SK-N-DZ (cell line): ENCODE measurements around the gene SATB1.
A peak's percentile ranks its signal among the peaks of the same experiment; 100 is the strongest.

ENCODE experiments used
- DNase-seq: peaks from one replicate; pipeline ENCODE4 v3.0.0-alpha.2; 2015; ENCODE audit warnings: low spot score

Gene SATB1

GRCh38 chr3:18402239-18402799 is 22.8 kb downstream of the SATB1 start:
- no peak for DNase-seq

GRCh38 chr3:18401300-18401961 is 23.7 kb downstream of the SATB1 start:
- DNase-seq, result no peak

DNA sequence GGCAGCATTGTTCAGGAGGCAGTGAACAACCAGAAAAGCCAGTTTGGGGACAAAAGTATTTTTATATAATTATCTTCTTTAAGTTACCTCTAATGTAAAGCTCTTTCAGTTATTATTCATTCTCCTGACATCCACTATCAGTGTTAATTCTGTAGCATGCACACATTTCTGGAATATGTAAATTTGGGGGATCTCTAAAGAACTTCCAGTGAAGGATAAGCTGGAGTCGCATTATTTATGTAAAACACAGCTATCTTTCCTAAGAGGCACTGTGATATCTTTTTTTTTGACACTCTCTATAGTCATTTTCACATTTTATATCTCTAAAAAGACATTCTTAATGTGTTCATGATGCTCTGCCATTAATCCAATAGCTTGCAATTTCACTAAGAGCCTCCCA is 26.7 kb downstream of the SATB1 start:
- DNase-seq, result no peak

DNA sequence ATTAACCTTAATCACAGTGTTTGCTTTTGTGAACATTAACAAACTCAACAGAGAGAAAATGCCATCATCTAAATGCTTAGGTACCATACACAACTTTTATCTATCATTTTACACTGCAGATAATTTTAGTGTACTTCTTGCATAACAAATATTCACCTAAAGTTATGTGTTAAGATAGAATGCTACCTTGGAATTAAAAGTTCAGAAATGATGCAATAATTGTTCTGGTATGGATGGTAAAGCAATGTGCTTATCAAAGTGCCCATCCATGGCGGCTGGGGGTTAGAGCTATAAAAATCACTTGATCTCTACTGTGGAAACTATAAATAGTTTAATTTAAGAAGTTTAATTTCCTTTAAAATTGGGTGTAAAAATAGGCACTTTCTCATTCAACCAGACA is 28.7 kb downstream of the SATB1 start:
- no peak for DNase-seq

GRCh38 chr3:18394384-18394995 is 30.6 kb downstream of the SATB1 start:
- no peak for DNase-seq

- no peak for DNase-seq
Observed at GRCh38 chr3:18393906-18394305, 31.2 kb downstream of the SATB1 start.

DNA sequence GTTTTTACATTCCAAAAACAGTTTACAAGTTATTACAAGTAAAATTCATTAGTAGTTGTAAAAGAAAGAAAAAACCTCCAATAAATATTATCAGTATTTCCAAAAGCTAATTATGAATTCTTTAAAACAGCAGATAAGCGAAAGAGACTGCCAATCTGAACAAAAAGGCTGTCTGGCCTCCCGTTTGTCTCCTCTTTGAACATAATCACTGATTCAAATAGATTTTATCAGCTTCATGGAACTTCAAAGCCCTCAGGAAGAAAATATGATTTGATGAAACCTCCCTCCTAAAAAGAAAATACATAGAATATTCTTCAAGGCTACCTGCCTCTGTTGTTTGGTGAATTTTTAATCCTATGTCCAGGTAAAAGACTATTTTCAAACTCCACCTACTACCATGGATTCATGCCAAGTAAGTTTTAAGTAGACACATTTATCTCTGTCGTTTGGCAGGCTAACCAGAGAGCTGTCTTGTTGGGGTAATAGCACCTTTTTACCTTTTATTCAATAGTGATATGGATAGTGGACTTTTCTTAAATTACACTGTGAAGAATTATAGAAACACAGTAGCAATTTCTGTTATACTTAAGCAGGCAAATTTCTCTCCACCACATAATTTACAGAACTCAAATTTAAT is 35.0 kb downstream of the SATB1 start:
- DNase-seq, result no peak

DNA sequence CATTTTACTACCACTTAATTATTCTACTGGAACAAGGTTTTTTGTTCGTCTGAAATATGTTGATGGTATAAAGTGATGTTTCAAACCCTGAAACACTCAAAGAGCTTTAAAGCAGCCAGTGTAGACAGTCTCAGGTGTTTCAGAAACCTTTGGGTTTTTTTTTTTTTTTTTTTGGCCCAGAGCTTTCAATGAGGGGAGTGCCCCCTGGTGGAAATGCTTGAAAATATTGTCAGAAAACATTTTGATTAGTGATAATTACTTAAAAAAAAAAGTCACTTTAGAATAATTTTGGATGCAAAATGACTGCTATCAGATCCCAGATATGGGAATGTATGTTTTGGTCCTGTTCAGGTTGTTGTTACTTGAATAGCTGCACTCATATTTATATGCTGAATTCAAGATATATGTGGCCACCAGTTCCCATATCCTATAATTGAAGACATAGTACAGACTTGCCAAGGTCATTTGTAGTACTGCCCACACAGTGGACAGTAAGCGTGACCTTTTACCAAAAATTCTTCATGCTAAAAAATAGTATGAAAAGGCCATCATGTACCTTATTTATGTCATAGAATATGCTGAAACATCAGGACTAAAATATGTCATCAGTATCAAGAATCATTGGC is 35.9 kb downstream of the SATB1 start:
- peak; percentile 53 for DNase-seq

GRCh38 chr3:18386274-18386890 is 38.8 kb downstream of the SATB1 start:
- DNase-seq, result no peak

- no peak for DNase-seq
Observed at GRCh38 chr3:18385706-18386105, 39.4 kb downstream of the SATB1 start.

- DNase-seq, result no peak
Observed at GRCh38 chr3:18382760-18383369, 42.3 kb downstream of the SATB1 start.

DNA sequence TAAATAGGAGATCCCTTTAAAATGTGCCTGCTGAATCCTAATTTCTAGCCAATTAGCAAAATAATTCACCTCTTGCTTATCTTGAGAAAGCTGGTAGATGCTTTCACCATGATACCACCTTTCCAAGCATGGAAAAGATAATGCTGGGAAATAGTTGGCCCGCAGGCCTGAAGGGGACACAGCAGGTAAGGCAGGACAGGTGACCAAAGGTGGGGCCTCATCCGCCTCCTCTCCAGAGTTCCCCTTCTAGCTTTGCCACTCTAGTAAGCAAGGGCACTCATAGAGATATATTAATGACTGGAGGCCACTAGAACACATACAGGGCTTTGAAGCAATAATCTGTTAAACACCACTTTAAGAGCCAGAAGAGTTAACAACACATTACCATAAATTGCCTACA is 45.5 kb downstream of the SATB1 start:
- no peak for DNase-seq

- peak; percentile 67 for DNase-seq
Observed at GRCh38 chr3:18378218-18378617, 46.9 kb downstream of the SATB1 start.

DNA sequence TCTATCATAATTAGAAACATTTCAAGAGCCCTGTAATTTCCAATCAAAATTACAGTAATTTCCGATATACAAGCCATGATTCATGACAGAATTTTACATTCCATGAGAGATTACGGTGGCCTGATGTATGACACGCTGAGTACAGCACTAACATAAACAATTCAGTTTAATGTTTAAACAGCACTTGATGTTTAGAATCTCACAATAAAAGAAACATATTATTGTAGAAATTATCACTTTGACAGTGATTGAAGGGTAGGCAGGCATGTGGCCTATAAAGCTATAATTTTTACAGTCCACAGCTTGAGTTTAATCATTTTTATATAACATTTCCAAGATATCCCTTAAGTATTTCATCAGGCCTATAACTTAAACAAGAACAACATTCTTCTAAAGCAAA is 48.5 kb downstream of the SATB1 start:
- DNase-seq, result no peak

GRCh38 chr3:18372786-18373405 is 52.2 kb downstream of the SATB1 start:
- DNase-seq, result no peak

GRCh38 chr3:18370672-18371071 is 54.5 kb downstream of the SATB1 start:
- DNase-seq, result peak; percentile 78

- peak; percentile 65 for DNase-seq
Observed at GRCh38 chr3:18369551-18370185, 55.5 kb downstream of the SATB1 start.

GRCh38 chr3:18366258-18366657 is 58.9 kb downstream of the SATB1 start:
- DNase-seq, result no peak

GRCh38 chr3:18363338-18363737 is 61.8 kb downstream of the SATB1 start:
- no peak for DNase-seq

DNA sequence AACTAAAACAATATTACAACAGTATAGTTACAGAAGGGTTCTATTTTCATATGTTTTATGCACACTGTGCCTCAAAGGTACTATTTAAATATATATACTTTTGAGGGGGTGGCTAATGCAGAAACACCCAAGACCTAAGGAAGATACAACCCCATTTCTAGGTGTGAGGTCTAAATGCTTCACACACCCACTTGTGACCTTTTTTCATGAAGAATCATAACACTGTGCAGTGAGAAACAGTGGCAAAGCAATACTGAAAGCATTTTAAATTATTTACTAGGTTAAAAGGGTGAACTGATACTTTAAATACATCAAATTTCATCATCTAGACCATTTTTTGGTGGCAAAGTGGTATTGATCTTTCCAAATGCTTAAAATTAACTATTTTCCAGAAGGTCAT is 67.4 kb downstream of the SATB1 start:
- DNase-seq, result no peak

GRCh38 chr3:18355832-18356231 is 69.3 kb downstream of the SATB1 start:
- DNase-seq, result no peak
